Cardiac muscle cell (in vitro differentiated cells and primary cell): ENCODE data around the gene CCPG1. TPM values are rescaled to one million over a fixed set of nuclear protein-coding genes. Genes with fewer than 3 reads are reported as not detected.

Source experiments
- DNase-seq, 2 donors: peaks; one replicate each; pipeline versions ENCODE4 v3.0.0 to v3.0.0-alpha.2; 2010 to 2017; ENCODE audit warnings: low read depth in 1 of 2, low spot score in 1 of 2
- H3K27ac ChIP-seq: fragments of 200-600 bp; sonication (generic); 2 replicates; pipeline ENCODE4 v1.5.1; 2016
- H3K27me3 ChIP-seq: fragments of 200-600 bp; sonication (generic); 2 replicates; pipeline ENCODE4 v1.6.0; 2016; ENCODE audit warnings: control low read depth
- H3K36me3 ChIP-seq: fragments of 200-600 bp; sonication (generic); 2 replicates; pipeline ENCODE4 v1.5.1; 2016; ENCODE audit warnings: control low read depth
- H3K4me1 ChIP-seq: fragments of 200-600 bp; sonication (generic); 2 replicates; pipeline ENCODE4 v1.8.1; 2017; ENCODE audit warnings: low read depth, mild to moderate bottlenecking, mixed run types
- H3K4me3 ChIP-seq: fragments of 200-600 bp; sonication (generic); 2 replicates; pipeline ENCODE4 v1.5.1; 2016; ENCODE audit warnings: mild to moderate bottlenecking
- H3K9me3 ChIP-seq: fragments of 200-600 bp; sonication (generic); 2 replicates; pipeline ENCODE4 v1.5.1; 2017; ENCODE audit warnings: low read depth, mild to moderate bottlenecking, control low read depth
- CTCF ChIP-seq: IDR thresholded peaks from 2 replicates; pipeline ENCODE4 v1.5.1; 2012; ENCODE audit warnings: low read depth, mild to moderate bottlenecking, low read length
- polyA plus RNA-seq: library from polyadenylated mRNA; unstranded; fragments of >200 nt; fragmentation: Nextera tagmentation; extraction: Ambion mirVana; gene quantifications from 2 replicates; pipeline ENCODE4 v1.2.1, GENCODE V29; 2016
- total RNA-seq: library from RNA; depleted of rRNA; stranded (reverse); fragments of >200 nt; gene quantifications from 2 replicates; pipeline ENCODE4 v1.2.3, GENCODE V29; 2016

Gene CCPG1
- total and polyA plus RNA-seq, 2 experiments from 2014 or later = 25.1 to 34.1 TPM

- no peak overlapping the region for H3K27ac ChIP-seq
- H3K9me3 ChIP-seq = no peaks in the 10 kb centered on the region
- H3K4me3 ChIP-seq = no peak overlapping the region
- H3K4me1 ChIP-seq = no peaks in the 10 kb centered on the region
- H3K27me3 ChIP-seq = no peaks in the 10 kb centered on the region
- peaks cover 10% of the 10 kb centered on the region for H3K36me3 ChIP-seq
- DNase-seq = no peak
- TF ChIP-seq CTCF = no peak
These were observed 41.2 kb downstream of the CCPG1 start for GRCh38 chr15:55366981-55367380.

- no peak for DNase-seq
- TF ChIP-seq CTCF = no peak
- no peaks in the 10 kb centered on the region for H3K4me1 ChIP-seq
- H3K27me3 ChIP-seq = no peaks in the 10 kb centered on the region
- H3K27ac ChIP-seq = no peak overlapping the region
- H3K36me3 ChIP-seq = no peaks in the 10 kb centered on the region
- H3K9me3 ChIP-seq = no peaks in the 10 kb centered on the region
- H3K4me3 ChIP-seq = no peak overlapping the region
These were observed 45.5 kb downstream of the CCPG1 start for GRCh38 chr15:55362641-55363040.

- no peak for TF ChIP-seq CTCF
- DNase-seq = no peak
- no peak overlapping the region for H3K4me3 ChIP-seq
- H3K4me1 ChIP-seq = no peaks in the 10 kb centered on the region
- no peaks in the 10 kb centered on the region for H3K9me3 ChIP-seq
- no peaks in the 10 kb centered on the region for H3K27me3 ChIP-seq
- H3K36me3 ChIP-seq = no peaks in the 10 kb centered on the region
- no peak overlapping the region for H3K27ac ChIP-seq
These were observed 47.1 kb downstream of the CCPG1 start for GRCh38 chr15:55361048-55361447.

GRCh38 chr15:55360256-55360655, 47.9 kb downstream of the CCPG1 start:
- Histone ChIP-seq H3K4me3 (no peak overlapping the region), H3K36me3 (peaks cover 5% of the 10 kb centered on the region), H3K27me3 (no peaks in the 10 kb centered on the region), H3K4me1 (no peaks in the 10 kb centered on the region), H3K9me3 (no peaks in the 10 kb centered on the region), H3K27ac (no peak overlapping the region)
- peak in 1 of 2 donors; percentile 12 for DNase-seq
- TF ChIP-seq CTCF = no peak

GRCh38 chr15:55358471-55358870, 49.7 kb downstream of the CCPG1 start:
- Histone ChIP-seq H3K9me3 (no peaks in the 10 kb centered on the region), H3K4me1 (no peaks in the 10 kb centered on the region), H3K4me3 (no peak overlapping the region), H3K36me3 (peaks cover 5% of the 10 kb centered on the region), H3K27me3 (no peaks in the 10 kb centered on the region), H3K27ac (no peak overlapping the region)
- no peak for TF ChIP-seq CTCF
- no peak for DNase-seq

GRCh38 chr15:55357774-55358173, 50.4 kb downstream of the CCPG1 start:
- H3K4me1 ChIP-seq = no peaks in the 10 kb centered on the region
- no peak overlapping the region for H3K4me3 ChIP-seq
- DNase-seq = peak in 1 of 2 donors; percentile 12
- no peak overlapping the region for H3K27ac ChIP-seq
- H3K27me3 ChIP-seq = no peaks in the 10 kb centered on the region
- no peaks in the 10 kb centered on the region for H3K9me3 ChIP-seq
- H3K36me3 ChIP-seq = peaks cover 5% of the 10 kb centered on the region
- TF ChIP-seq CTCF = no peak
